Measurements from ENCODE around the gene DUSP22.

Gene DUSP22

DNA sequence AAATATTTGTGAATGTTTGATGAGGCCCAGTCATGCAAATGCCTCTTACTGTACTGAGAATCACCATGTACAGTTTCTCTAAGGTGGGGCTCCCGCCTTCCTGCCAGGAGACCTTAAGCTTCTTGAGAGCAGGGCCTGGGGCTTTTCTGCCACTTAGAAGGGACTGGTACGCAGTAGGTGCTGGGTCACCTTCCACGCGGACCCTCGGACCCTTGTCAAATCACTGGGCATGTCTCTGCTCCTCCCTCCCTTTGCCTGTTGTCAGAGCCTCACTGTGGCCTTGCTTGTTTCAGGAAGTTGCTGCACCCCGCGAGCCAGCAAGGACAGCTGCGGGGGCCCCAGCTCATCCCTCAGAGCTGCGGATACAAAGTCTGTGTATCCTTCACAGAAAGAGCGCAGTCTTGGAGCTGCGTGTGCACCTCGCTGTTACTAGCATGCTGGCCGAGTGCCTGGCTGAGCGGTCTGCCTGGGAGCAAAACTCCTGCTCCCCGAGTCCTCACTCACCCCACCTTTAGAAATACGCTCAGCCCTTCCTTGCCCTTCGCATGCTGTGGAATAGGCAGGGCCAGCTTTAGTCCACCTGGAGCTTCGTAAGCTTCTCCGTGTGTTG is 68.6 kb downstream of the DUSP22 start:
- H3K9ac ChIP-seq (ENCODE audit: low read length) = no peak overlapping the region
- H4K20me1 ChIP-seq (ENCODE audit: insufficient read depth, low read length) = no peaks in the 10 kb centered on the region
- H3K4me3 ChIP-seq (ENCODE audit: low read length) = no peak overlapping the region
- H3K27ac ChIP-seq (ENCODE audit: low read length) = no peak overlapping the region
- H3K4me2 ChIP-seq (ENCODE audit: low read depth, low read length) = no peak overlapping the region
- DNase-seq = no peak
- no peaks in the 10 kb centered on the region for H3K27me3 ChIP-seq (replicated peaks; ENCODE audit: insufficient read depth, low read length)
- H3F3A ChIP-seq (ENCODE audit: insufficient read depth, low read length) = no peaks in the 10 kb centered on the region
- H3K9me3 ChIP-seq (replicated peaks; ENCODE audit: insufficient read depth, low read length) = no peaks in the 10 kb centered on the region
- H3K9me2 ChIP-seq (replicated peaks; ENCODE audit: insufficient read depth, low read length) = no peaks in the 10 kb centered on the region
- H3K36me3 ChIP-seq (replicated peaks; ENCODE audit: insufficient read depth, low read length) = no peaks in the 10 kb centered on the region
- no peak overlapping the region for H2AFZ ChIP-seq (ENCODE audit: low read length)
- TF ChIP-seq EZH2 (optimal IDR thresholded peaks at IDR 0.05; ENCODE audit: low read depth, low read length) (no peak), EZH2phosphoT487 (IDR thresholded peaks at IDR 0.05; ENCODE audit: low read length) (no peak)
- TF ChIP-seq, protein P1, sequence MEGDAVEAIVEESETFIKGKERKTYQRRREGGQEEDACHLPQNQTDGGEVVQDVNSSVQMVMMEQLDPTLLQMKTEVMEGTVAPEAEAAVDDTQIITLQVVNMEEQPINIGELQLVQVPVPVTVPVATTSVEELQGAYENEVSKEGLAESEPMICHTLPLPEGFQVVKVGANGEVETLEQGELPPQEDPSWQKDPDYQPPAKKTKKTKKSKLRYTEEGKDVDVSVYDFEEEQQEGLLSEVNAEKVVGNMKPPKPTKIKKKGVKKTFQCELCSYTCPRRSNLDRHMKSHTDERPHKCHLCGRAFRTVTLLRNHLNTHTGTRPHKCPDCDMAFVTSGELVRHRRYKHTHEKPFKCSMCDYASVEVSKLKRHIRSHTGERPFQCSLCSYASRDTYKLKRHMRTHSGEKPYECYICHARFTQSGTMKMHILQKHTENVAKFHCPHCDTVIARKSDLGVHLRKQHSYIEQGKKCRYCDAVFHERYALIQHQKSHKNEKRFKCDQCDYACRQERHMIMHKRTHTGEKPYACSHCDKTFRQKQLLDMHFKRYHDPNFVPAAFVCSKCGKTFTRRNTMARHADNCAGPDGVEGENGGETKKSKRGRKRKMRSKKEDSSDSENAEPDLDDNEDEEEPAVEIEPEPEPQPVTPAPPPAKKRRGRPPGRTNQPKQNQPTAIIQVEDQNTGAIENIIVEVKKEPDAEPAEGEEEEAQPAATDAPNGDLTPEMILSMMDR (IDR thresholded peaks at IDR 0.05; ENCODE audit: low read length) = no peak
- no peaks in the 10 kb centered on the region for H3K4me1 ChIP-seq (ENCODE audit: low read length)
- no peaks in the 10 kb centered on the region for H3K79me2 ChIP-seq (ENCODE audit: low read length)

DNA sequence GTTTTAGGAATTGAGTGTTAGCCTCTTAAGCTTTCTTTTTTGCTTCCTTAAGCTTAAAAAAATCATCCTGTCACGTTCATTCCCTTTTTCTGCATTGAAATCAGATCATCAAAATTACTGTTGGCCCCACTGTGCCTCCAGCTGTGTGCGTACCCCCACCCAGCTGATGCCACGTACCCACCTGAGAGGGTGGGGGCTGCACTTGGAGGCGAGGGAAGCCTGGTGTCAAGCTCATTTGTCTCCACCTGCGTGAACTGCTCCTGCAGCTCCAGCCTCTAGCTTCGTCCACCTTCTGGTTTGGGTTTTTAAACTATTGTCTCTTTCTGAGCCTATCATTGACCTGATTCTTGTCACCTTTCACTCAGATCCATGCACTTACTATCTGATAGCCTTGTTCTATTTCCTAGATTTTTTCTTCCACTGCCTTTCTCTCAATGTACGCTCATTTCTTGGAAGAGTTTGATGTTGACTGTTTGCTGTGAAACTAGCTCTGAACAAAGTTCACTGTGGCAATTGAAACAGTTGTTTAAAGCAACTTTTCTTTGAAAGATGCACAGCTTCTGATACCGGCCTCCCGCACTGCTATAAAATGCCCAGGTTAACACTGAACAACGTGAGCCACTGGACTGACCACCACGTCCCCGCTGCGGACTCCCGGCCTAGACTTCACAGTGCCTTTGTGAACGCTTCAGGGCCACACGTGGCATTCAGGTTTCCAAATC is 69.3 kb downstream of the DUSP22 start:
- Histone ChIP-seq H3K4me1 (ENCODE audit: low read length) (no peaks in the 10 kb centered on the region), H3K4me3 (ENCODE audit: low read length) (no peak overlapping the region), H3F3A (ENCODE audit: insufficient read depth, low read length) (no peaks in the 10 kb centered on the region), H3K9ac (ENCODE audit: low read length) (no peak overlapping the region), H3K36me3 (replicated peaks; ENCODE audit: insufficient read depth, low read length) (no peaks in the 10 kb centered on the region), H4K20me1 (ENCODE audit: insufficient read depth, low read length) (no peaks in the 10 kb centered on the region), H3K27ac (ENCODE audit: low read length) (no peak overlapping the region), H3K4me2 (ENCODE audit: low read depth, low read length) (no peak overlapping the region), H3K9me3 (replicated peaks; ENCODE audit: insufficient read depth, low read length) (no peaks in the 10 kb centered on the region), H3K79me2 (ENCODE audit: low read length) (no peaks in the 10 kb centered on the region), H3K9me2 (replicated peaks; ENCODE audit: insufficient read depth, low read length) (no peaks in the 10 kb centered on the region), H3K27me3 (replicated peaks; ENCODE audit: insufficient read depth, low read length) (no peaks in the 10 kb centered on the region), H2AFZ (ENCODE audit: low read length) (no peak overlapping the region)
- DNase-seq = no peak
- no peak for TF ChIP-seq EZH2 (optimal IDR thresholded peaks at IDR 0.05; ENCODE audit: low read depth, low read length)
- TF ChIP-seq, protein P1 (IDR thresholded peaks at IDR 0.05; ENCODE audit: low read length) = no peak
- no peak for TF ChIP-seq EZH2phosphoT487 (IDR thresholded peaks at IDR 0.05; ENCODE audit: low read length)

DNA sequence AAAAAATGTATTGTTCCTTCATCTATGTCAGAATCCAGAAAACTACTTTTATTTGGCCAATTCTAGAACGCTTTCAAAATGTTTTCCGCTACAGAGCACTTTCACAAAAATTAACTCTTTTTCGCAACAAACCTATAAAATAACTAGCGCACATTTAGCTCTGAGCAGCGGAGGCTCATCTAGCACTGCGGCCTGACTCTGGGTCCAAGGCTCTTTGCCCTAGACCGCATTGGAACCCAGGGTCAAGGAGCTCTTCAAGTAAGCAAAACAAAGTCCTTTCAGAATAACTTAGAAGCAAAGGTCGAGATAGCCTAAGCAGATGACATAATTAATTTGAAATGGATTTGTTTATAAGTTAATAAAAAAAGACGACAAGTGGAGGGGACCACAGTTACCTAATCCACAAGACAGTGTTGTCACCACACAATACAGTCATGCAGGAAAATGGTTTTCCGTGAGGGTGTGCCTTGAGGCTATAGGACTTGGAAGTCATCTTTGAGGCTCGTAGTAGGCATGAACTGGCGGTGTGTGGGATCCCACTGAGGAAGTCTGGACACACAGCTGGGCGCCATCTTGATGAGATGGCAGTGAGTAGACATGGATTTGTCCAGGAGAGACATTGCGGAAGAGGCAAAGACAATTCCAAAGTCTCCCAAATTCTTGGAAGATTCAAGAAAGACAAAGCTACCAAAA is 70.1 kb downstream of the DUSP22 start:
- Histone ChIP-seq H4K20me1 (ENCODE audit: insufficient read depth, low read length) (no peaks in the 10 kb centered on the region), H3K9me3 (replicated peaks; ENCODE audit: insufficient read depth, low read length) (no peaks in the 10 kb centered on the region), H3K9me2 (replicated peaks; ENCODE audit: insufficient read depth, low read length) (no peaks in the 10 kb centered on the region), H3K36me3 (replicated peaks; ENCODE audit: insufficient read depth, low read length) (no peaks in the 10 kb centered on the region), H3K27ac (ENCODE audit: low read length) (no peak overlapping the region), H3K4me1 (ENCODE audit: low read length) (no peaks in the 10 kb centered on the region), H3K79me2 (ENCODE audit: low read length) (no peaks in the 10 kb centered on the region), H3K4me2 (ENCODE audit: low read depth, low read length) (no peak overlapping the region), H3K27me3 (replicated peaks; ENCODE audit: insufficient read depth, low read length) (no peaks in the 10 kb centered on the region), H3K9ac (ENCODE audit: low read length) (no peak overlapping the region), H3F3A (ENCODE audit: insufficient read depth, low read length) (no peaks in the 10 kb centered on the region), H2AFZ (ENCODE audit: low read length) (no peak overlapping the region), H3K4me3 (ENCODE audit: low read length) (no peak overlapping the region)
- DNase-seq = no peak
- TF ChIP-seq EZH2phosphoT487 (IDR thresholded peaks at IDR 0.05; ENCODE audit: low read length) = no peak
